ENCODE measurements around the gene MOG. TPM values are rescaled to one million over a fixed set of nuclear protein-coding genes. Genes with fewer than 3 reads are reported as not detected.
A peak's percentile ranks its signal among the peaks of the same experiment; 100 is the strongest.
"Not testable (repeated sequence)": the region's sequence is repeated elsewhere in the genome, so short reads cannot be mapped to it uniquely, and the experiment has no call there.

MOG gene
- total and polyA plus RNA-seq, 2 experiments from 2014 or later: 0.55 to 2.5 TPM

DNA sequence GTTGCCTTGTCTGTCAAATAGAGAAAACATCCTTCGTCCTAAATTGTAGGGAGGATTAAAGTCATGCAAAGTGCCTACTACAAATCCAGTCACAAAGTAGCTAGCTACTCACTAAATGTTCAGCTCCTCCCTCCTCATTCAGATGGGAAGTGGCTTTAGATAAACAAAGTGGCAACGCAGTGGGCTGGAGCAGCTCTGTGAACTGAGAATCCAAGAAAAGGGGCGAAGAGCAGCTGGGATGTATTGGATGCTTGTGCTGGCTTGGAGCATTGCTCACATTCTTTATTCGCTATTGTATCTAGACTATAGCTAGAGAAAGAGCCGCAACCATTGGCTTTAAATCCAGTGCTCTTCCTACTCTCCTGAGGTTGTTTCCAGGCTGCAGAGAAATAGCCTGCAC, 10.3 kb downstream of the MOG start:
- Histone ChIP-seq H3K4me1 (ENCODE audit: insufficient read depth) (peaks cover 39% of the 10 kb centered on the region), H2AFZ (no peak overlapping the region), H3K36me3 (ENCODE audit: insufficient read depth) (no peaks in the 10 kb centered on the region), H3F3A (replicated peaks; ENCODE audit: low read depth) (peaks cover 13% of the 10 kb centered on the region), H3K4me2 (peak overlapping the region; percentile 28), H3K4me3 (peak overlapping the region; percentile 19), H3K27ac (ENCODE audit: low read depth) (peak overlapping the region; percentile 97), H4K20me1 (replicated peaks; ENCODE audit: insufficient read depth) (no peaks in the 10 kb centered on the region), H3K9me2 (ENCODE audit: insufficient read depth) (no peaks in the 10 kb centered on the region), H3K27me3 (ENCODE audit: insufficient read depth) (no peaks in the 10 kb centered on the region), H3K79me2 (replicated peaks; ENCODE audit: insufficient read depth) (no peaks in the 10 kb centered on the region)
- Mint-ChIP-seq H3K4me1 (peaks cover 47% of the 10 kb centered on the region), H3K4me3 (peak overlapping the region; percentile 1; the same call in 1 of the 3 replicates), H3K27ac (peak overlapping the region; percentile 94), H3K9me3 (no peaks in the 10 kb centered on the region), H3K36me3 (ENCODE audit: low read depth) (no peaks in the 10 kb centered on the region; the same call in 2 of the 3 replicates), H3K27me3 (ENCODE audit: insufficient read depth, low read depth, poor library complexity) (peaks cover 13% of the 10 kb centered on the region)
- DNase-seq (ENCODE audit: low spot score) (peak; percentile 96), ATAC-seq (peak; percentile 86)
- no peak for TF ChIP-seq ZNF114 (CRISPR knock-in tag; IDR thresholded peaks at IDR 0.05)
- 0 out of 2 replicates have a peak, but pooled peaks have one; percentile 46 for TF ChIP-seq POLR2AphosphoS5 (IDR thresholded peaks at IDR 0.05; ENCODE audit: low read depth)

DNA sequence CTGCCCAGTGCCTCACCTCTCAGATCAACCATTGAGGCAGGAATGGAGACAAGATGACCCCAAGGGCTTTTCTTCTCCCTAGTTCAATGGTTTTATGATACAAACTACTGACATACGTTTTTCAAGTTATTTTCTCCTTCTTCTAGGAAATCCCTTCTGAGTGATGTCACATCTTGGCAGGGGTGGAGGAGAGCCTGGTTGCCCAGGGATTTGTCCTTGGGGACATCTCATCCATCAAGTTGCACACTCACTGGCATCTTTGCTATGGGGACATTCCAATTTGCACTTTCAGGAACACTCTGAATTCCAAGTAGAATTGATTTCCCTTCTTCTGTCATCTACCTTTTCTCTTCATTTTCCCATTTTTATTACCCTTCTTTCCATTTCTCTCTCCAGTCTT, 14.1 kb downstream of the MOG start:
- Mint-ChIP-seq H3K27me3 (ENCODE audit: insufficient read depth, low read depth, poor library complexity) (peaks cover 9% of the 10 kb centered on the region), H3K9me3 (0 out of 3 replicates have a peak, but pooled peaks cover 2% of the 10 kb centered on the region), H3K27ac (no peak overlapping the region), H3K36me3 (ENCODE audit: low read depth) (no peaks in the 10 kb centered on the region; the same call in 2 of the 3 replicates), H3K4me3 (no peak overlapping the region), H3K4me1 (peaks cover 30% of the 10 kb centered on the region)
- Histone ChIP-seq H3K9me2 (ENCODE audit: insufficient read depth) (peaks cover 13% of the 10 kb centered on the region), H3K27me3 (ENCODE audit: insufficient read depth) (no peaks in the 10 kb centered on the region), H3K27ac (ENCODE audit: low read depth) (no peak overlapping the region), H3K4me2 (no peak overlapping the region), H3K4me3 (no peak overlapping the region), H3K79me2 (replicated peaks; ENCODE audit: insufficient read depth) (no peaks in the 10 kb centered on the region), H3F3A (replicated peaks; ENCODE audit: low read depth) (peaks cover 13% of the 10 kb centered on the region), H2AFZ (no peak overlapping the region), H3K4me1 (ENCODE audit: insufficient read depth) (peaks cover 21% of the 10 kb centered on the region), H4K20me1 (replicated peaks; ENCODE audit: insufficient read depth) (no peaks in the 10 kb centered on the region), H3K36me3 (ENCODE audit: insufficient read depth) (no peaks in the 10 kb centered on the region)
- no peak for TF ChIP-seq STAT1 (IDR thresholded peaks at IDR 0.05; ENCODE audit: unreplicated experiment)
- TF ChIP-seq CREB1 (CRISPR knock-in tag; IDR thresholded peaks at IDR 0.05; ENCODE audit: low read depth): no peak
- TF ChIP-seq EZH2 (IDR thresholded peaks at IDR 0.05; ENCODE audit: low read depth, unreplicated experiment): no peak
- TF ChIP-seq EZH2phosphoT487 (IDR thresholded peaks at IDR 0.05; ENCODE audit: unreplicated experiment): no peak
- TF ChIP-seq, protein P1, sequence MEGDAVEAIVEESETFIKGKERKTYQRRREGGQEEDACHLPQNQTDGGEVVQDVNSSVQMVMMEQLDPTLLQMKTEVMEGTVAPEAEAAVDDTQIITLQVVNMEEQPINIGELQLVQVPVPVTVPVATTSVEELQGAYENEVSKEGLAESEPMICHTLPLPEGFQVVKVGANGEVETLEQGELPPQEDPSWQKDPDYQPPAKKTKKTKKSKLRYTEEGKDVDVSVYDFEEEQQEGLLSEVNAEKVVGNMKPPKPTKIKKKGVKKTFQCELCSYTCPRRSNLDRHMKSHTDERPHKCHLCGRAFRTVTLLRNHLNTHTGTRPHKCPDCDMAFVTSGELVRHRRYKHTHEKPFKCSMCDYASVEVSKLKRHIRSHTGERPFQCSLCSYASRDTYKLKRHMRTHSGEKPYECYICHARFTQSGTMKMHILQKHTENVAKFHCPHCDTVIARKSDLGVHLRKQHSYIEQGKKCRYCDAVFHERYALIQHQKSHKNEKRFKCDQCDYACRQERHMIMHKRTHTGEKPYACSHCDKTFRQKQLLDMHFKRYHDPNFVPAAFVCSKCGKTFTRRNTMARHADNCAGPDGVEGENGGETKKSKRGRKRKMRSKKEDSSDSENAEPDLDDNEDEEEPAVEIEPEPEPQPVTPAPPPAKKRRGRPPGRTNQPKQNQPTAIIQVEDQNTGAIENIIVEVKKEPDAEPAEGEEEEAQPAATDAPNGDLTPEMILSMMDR (conservative IDR thresholded peaks at IDR 0.05; ENCODE audit: low read depth in 2 of 2): no peak
- no peak for TF ChIP-seq POLR2AphosphoS5 (IDR thresholded peaks at IDR 0.05; ENCODE audit: low read depth)
- ATAC-seq (no peak), DNase-seq (ENCODE audit: low spot score) (no peak)

DNA sequence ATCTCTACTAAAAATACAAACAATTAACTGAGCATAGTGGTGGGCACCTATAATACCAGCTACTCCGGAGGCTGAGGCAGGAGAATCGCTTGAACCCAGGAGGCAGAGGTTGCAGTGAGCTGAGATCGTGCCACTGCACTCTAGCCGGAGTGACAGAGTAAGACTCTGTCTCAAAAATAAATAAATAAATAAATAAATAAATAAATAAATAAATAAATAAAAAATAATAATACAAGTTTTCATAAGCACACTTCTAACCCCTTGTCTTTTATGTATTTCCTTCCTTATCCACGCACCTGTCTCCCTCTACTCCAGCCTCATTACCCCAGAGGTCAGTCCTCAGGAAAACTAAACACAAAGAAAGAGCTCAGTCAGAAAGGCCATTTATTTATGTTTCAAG, 15.2 kb downstream of the MOG start:
- H3K36me3 ChIP-seq (ENCODE audit: insufficient read depth); H3K36me3 Mint-ChIP-seq (ENCODE audit: low read depth); H3K9me3 Mint-ChIP-seq; ATAC-seq; H3K4me3 Mint-ChIP-seq; H3K27ac Mint-ChIP-seq; H3K27me3 ChIP-seq (ENCODE audit: insufficient read depth); H3K79me2 ChIP-seq (replicated peaks; ENCODE audit: insufficient read depth); H4K20me1 ChIP-seq (replicated peaks; ENCODE audit: insufficient read depth); H3K4me2 ChIP-seq; H2AFZ ChIP-seq; H3K27ac ChIP-seq (ENCODE audit: low read depth); H3K4me3 ChIP-seq; DNase-seq (ENCODE audit: low spot score): not testable (repeated sequence)
- H3K9me2 ChIP-seq (ENCODE audit: insufficient read depth): peaks cover 13% of the 10 kb centered on the region
- Mint-ChIP-seq H3K27me3 (ENCODE audit: insufficient read depth, low read depth, poor library complexity) (peaks cover 13% of the 10 kb centered on the region), H3K4me1 (peaks cover 28% of the 10 kb centered on the region)
- peaks cover 12% of the 10 kb centered on the region for H3K4me1 ChIP-seq (ENCODE audit: insufficient read depth)
- H3F3A ChIP-seq (replicated peaks; ENCODE audit: low read depth): peaks cover 10% of the 10 kb centered on the region; the same call in 1 of the 2 replicates
